RCC 7860 (cell line): ENCODE results near the gene SEL1L3.

ENCODE experiments used
- DNase-seq: peaks from one replicate; pipeline ENCODE4 v3.0.0-alpha.2; 2015; ENCODE audit warnings: low spot score
- FAIRE-seq: peaks from 2 replicates; lab custom pipeline; 2012; peaks lifted over from hg19 to GRCh38; lab: Jason Lieb, UNC

SEL1L3 gene

GRCh38 chr4:25857403-25857802, 5.4 kb downstream of the SEL1L3 start:
- DNase-seq (no peak), FAIRE-seq (no peak)

GRCh38 chr4:25856756-25857155, 6.0 kb downstream of the SEL1L3 start:
- DNase-seq (no peak), FAIRE-seq (no peak)

GRCh38 chr4:25852103-25852502, 10.7 kb downstream of the SEL1L3 start:
- FAIRE-seq, result no peak
- DNase-seq, result no peak

GRCh38 chr4:25847329-25847728, 15.5 kb downstream of the SEL1L3 start:
- no peak for FAIRE-seq

GRCh38 chr4:25845841-25846653, 16.7 kb downstream of the SEL1L3 start:
- DNase-seq (no peak), FAIRE-seq (no peak)

More at GRCh38 chr4:25847329-25847728, 15.5 kb downstream of the SEL1L3 start:
- DNase-seq, result no peak

- no peak for FAIRE-seq
- DNase-seq, result no peak
Observed at GRCh38 chr4:25844961-25845712, 17.7 kb downstream of the SEL1L3 start.

GRCh38 chr4:25843340-25844097, 19.3 kb downstream of the SEL1L3 start:
- FAIRE-seq (no peak), DNase-seq (peak; percentile 47)

- no peak for FAIRE-seq
- no peak for DNase-seq
Observed at GRCh38 chr4:25842229-25842845, 20.5 kb downstream of the SEL1L3 start.

- no peak for FAIRE-seq
Observed at GRCh38 chr4:25839687-25840086, 23.1 kb downstream of the SEL1L3 start.

GRCh38 chr4:25839233-25839632, 23.6 kb downstream of the SEL1L3 start:
- DNase-seq, result no peak
- no peak for FAIRE-seq

More at GRCh38 chr4:25839687-25840086, 23.1 kb downstream of the SEL1L3 start:
- DNase-seq, result no peak

- DNase-seq, result no peak
- FAIRE-seq, result no peak
Observed at GRCh38 chr4:25838526-25838925, 24.3 kb downstream of the SEL1L3 start.

GRCh38 chr4:25837107-25837506, 25.7 kb downstream of the SEL1L3 start:
- no peak for FAIRE-seq
- no peak for DNase-seq

GRCh38 chr4:25835384-25835783, 27.4 kb downstream of the SEL1L3 start:
- FAIRE-seq, result no peak
- no peak for DNase-seq

- no peak for DNase-seq
- no peak for FAIRE-seq
Observed at GRCh38 chr4:25834411-25835107, 28.2 kb downstream of the SEL1L3 start.

GRCh38 chr4:25830548-25830947, 32.2 kb downstream of the SEL1L3 start:
- DNase-seq (no peak), FAIRE-seq (no peak)

- no peak for DNase-seq
- FAIRE-seq, result no peak
Observed at GRCh38 chr4:25827897-25828296, 34.9 kb downstream of the SEL1L3 start.

- FAIRE-seq (no peak), DNase-seq (no peak)
Observed at GRCh38 chr4:25827373-25827772, 35.4 kb downstream of the SEL1L3 start.

- FAIRE-seq (no peak), DNase-seq (no peak)
Observed at GRCh38 chr4:25826074-25826752, 36.6 kb downstream of the SEL1L3 start.

GRCh38 chr4:25823632-25824031, 39.2 kb downstream of the SEL1L3 start:
- FAIRE-seq, result no peak
- no peak for DNase-seq

- DNase-seq, result no peak
- FAIRE-seq, result no peak
Observed at GRCh38 chr4:25821899-25822298, 40.9 kb downstream of the SEL1L3 start.
